Loucy (cell line): ENCODE measurements around the gene AQP12A.

ENCODE experiments used
- EZH2phosphoT487 ChIP-seq: fragments of 200-600 bp; IDR thresholded peaks from 2 replicates; pipeline ENCODE4 v1.6.1; 2018; ENCODE audit warnings: antibody characterized with exemption, mild to moderate bottlenecking, moderate library complexity, borderline replicate concordance
- TF ChIP-seq, protein P1 (sequence below): fragments of 200-600 bp; sonication (generic); conservative IDR thresholded peaks from 2 replicates; pipeline ENCODE4 v1.5.1; 2014; ENCODE audit warnings: mild to moderate bottlenecking, antibody characterized with exemption, low read length

- TF ChIP-seq, protein P1, sequence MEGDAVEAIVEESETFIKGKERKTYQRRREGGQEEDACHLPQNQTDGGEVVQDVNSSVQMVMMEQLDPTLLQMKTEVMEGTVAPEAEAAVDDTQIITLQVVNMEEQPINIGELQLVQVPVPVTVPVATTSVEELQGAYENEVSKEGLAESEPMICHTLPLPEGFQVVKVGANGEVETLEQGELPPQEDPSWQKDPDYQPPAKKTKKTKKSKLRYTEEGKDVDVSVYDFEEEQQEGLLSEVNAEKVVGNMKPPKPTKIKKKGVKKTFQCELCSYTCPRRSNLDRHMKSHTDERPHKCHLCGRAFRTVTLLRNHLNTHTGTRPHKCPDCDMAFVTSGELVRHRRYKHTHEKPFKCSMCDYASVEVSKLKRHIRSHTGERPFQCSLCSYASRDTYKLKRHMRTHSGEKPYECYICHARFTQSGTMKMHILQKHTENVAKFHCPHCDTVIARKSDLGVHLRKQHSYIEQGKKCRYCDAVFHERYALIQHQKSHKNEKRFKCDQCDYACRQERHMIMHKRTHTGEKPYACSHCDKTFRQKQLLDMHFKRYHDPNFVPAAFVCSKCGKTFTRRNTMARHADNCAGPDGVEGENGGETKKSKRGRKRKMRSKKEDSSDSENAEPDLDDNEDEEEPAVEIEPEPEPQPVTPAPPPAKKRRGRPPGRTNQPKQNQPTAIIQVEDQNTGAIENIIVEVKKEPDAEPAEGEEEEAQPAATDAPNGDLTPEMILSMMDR, result no peak
- TF ChIP-seq EZH2phosphoT487, result no peak
These were observed 45.8 kb downstream of the AQP12A start for GRCh38 chr2:240737512-240737911.
